ELF-1 (cell line): Measurements from ENCODE around the gene HOXB7.
A peak's percentile ranks its signal among the peaks of the same experiment; 100 is the strongest.

Source experiments
- DNase-seq: peaks from one replicate; pipeline ENCODE4 v3.0.0-alpha.2; 2016; ENCODE audit warnings: low read depth, low spot score

The HOXB7 gene

GRCh38 chr17:48624118-48624517 lies 13.3 kb upstream of the HOXB7 start:
- no peak for DNase-seq

DNA sequence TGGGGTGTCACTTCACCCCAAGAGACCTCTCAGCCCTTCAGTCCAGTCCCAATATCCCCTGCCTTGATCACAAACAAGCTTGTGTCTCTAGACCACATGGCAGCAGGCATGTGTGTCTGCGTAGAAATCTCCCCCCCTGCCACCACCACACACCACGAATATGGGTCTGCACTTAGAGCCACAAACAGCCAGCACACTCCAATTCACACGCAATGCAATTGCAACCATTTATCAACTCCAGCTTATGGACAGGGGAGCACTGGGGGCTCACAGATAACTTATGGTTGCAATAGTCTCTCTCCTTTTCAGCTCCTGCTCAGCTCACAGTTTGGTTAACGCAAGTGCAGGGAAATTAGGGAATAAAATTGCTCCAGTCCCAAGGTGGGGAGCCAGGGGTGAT lies 12.8 kb upstream of the HOXB7 start:
- DNase-seq: no peak

DNA sequence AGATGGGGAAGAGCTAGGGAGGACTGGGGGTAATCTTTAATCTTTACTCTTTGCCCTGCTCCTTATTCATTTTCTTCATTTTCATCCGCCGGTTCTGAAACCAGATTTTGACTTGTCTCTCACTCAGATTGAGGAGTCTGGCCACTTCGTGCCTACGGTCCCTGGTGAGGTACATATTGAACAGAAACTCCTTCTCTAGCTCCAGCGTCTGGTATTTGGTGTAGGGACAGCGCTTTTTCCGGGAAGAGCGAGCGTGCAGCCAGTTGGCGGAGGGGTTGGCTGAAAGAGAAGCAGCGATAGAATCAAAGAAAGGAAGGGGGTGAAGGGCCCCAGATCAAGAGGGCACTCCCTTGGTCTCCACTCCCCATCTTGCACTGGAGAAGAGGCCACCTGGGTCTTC lies 12.0 kb upstream of the HOXB7 start:
- peak; percentile 19 for DNase-seq

- DNase-seq: peak; percentile 30
Measured at GRCh38 chr17:48621410-48622392, 10.9 kb upstream of the HOXB7 start.

- peak; percentile 57 for DNase-seq
Measured at GRCh38 chr17:48620461-48621139, 9.8 kb upstream of the HOXB7 start.

DNA sequence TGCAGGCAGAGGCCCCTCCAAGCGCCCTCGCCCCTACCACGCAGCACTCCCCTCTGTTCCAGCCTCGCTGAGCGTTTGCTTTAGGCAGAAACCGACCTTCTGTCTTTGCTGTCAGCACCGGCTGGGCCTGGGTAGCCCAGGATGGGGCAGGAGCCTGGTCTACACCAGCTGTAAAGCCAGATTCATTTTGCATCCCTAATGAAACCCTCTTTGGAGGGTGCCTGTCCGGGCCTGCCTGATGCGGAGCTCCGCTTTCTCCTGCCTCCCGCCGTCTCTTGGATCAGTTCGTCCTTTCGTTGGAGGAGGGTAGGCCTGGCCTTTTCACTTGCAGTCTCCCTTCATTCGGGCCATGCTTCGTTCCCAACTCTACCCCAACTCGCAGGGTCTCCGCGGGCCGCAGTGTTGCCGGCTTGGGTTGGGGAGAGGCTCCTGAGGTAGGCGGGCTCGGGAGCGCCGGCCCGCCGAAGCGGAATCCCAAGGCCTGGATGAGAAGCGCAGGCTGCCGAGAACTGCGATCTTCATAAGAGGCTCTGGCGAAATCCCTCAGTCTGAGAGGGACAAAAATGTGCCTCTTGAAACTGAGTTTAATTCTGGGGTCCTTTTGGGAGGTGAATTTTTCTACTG lies 9.1 kb upstream of the HOXB7 start:
- DNase-seq: peak; percentile 74

GRCh38 chr17:48618256-48618896 lies 7.6 kb upstream of the HOXB7 start:
- DNase-seq: peak; percentile 95

DNA sequence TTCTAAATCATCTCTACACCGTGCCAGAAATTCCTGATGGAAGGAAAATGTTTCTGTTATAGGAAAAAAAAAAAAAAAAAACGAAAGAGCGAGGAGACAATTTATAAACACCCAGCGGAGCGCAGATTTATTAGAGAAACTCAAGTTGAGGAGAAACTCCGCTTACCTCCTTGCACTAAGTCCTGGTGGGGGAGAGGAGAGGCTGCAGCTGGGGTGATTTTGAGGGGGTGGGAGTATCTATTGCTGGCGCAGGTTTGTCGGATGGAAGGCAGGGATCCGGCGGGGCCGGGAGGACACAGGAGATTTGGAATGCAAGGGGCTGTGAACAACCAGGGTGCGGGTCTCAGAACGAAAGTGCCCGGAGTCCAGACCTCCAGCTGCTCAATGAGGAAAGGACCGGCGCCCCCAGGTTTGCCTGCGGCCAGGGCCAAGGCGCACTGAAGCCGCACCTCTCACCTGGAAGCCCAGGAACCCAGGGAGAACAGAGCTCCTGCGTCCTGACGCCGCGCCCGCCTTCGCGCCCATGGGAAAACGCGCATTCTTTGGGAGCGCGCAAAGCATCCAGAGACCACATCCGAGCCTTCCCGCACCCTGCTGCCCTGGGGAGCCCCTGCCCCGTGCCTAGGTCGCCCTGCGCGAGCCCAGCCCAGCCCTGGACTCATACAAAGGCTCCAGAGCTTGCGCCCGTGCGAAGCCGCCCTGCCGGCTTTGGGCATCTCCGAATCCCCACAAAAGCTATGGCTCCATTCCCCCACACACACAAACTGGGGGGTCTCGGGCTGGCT lies 6.8 kb upstream of the HOXB7 start:
- no peak for DNase-seq

DNA sequence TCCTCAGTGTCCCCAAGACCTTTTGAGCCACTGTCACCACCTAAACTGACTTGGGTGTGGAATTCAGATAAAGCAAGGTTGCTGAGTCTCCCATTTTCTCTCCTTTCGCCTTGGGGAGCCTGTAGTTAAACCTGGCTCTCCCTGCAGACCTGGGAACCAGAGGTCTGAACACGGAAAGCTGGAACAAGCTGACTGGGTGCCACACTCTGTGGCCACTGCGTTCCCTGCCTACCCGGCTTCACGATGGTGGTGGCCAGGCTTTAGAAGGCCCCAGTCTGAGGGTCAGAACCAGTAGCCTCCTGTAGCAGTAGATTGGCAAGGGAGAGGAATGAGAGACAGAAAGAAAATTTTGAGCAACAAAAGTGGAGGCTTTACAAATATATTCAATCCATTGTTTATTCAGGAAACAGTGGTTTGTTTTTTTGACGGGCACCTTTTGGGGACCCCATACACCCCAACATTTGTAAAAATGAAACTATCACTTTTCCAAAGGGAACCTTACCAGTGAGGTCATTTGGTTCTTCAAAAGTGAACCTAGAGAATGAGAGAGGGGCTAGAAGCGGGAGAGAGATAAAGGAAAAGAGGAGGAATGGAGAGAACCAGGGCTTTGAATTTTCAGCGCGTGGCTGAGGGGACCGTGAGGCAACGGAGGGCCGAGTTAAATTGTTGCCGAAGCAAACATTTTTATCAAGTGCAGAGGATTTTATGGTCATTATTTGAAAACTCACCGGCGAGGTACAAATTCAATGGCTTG lies 6.1 kb upstream of the HOXB7 start:
- no peak for DNase-seq

DNA sequence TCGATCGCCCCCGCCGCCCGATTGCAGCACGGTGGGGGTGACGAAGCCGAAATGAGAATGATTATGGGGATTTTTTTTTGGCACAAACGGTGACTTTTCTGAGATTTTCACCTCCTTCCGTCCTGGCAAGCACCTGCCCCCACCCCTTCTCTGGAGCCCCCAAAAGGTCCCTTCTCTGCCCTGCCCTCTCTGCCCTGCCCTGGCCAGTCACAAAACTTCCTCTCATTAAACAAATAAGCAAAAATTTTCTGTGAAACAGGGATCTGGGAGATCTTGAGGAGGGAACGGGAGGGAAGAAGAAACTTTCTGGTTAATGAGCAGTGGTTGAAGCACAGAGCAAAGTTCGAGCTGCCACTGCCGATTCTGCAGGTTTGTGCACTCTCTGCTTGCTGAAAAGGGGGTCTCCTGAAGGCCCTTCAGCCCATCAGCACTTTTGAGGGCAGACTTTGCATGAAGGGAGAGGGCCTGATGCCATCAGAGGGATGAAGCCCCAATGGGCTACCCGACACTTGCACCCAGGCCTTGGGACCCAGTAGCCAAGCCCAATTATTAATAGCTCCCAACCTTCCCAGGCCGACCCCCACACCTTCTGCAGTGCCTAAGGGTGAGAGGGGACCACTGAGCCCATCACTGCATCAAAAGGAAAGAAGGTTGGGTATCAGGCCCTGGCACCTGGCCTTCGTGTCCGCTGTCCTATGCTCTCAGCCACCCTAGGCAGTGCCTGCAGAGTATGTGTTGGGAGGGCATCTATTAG lies 5.3 kb upstream of the HOXB7 start:
- no peak for DNase-seq

DNA sequence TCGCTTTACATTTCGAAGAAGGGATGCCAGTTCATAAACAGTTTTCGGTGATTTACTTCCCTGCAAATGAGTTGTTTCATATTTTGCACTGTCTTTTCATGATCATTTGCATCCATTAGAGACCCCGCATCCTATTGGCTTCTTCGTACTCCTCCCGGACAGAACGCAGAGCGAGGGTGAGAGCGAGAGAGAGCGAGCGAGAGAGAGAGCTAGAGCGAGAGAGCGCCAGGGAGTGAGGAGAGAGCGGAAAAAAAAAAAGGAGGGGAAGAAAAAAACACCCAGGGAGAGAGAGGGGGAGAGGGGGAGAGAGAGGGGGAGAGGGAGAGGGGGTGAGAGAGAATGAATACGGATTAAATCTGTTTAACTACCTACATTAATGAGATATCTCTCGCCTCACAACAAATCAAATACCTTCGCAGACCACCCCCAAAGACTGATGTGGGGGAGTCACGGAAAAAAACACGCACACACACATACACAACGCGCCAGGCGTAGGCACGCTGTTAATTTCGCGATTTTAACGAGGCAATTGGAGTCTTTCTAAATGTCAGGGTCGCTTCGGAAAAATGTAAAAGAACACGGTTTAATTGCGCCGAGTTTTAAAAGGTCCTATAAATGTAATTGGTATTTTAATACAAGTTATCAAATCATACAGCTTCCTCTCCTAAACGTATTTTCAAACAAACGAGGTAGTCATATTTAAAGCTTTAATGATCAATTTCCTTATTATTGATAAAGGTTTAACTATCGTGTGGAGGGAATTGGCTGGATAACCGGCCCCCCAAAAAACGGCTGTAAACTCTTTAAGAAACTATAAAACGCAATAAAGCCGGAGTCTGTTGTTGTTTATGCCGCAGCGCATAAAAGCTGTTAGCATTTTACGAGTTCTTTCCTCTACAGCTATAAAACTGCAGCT lies 4.5 kb upstream of the HOXB7 start, which contains the start of gene HOXB8:
Gene HOXB8, minus strand, starts transcription at position 246 of the 916 bp plus-strand sequence. CDS start 588 bp downstream, outside the sequence.
- no peak for DNase-seq

DNA sequence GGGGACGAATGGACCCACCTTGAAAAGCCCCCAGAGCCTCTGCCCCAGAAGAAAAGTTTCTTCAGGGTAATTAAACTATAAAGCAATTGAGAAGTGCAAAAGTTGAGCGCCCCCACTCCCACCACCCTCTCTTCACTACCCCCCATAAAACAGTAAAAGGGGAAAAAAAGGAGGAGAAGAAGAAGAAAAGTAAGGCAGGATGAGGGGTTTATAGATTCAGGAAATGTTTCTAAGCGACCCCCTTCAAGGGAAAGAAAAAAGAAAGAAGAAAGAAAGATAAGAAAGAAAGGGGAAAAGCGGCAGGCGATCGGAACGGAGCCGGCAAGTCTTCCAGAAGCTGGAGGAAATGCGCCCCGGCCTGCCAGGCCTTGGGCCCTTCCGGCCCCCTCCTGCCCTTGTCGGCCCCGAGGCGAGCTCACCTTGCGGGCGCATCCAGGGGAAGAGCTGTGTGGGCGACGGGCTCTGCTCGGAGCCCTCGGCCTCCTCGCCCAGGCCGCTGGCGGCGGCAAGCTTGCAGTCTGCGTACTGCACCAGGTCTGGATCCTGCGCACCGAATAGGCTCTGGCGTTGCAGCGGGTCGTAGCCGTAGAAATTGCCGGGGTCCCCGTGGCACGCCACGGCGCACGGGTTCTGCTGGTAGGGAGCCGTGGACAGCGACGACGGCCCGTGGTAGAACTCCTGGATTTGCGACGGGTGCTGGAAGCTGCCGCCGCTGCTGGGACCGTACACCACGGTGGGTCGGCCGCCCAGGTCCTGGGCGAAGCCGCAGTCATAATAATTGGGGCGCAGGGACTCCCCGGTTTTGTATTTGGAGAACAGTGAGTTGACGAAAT lies 3.3 kb upstream of the HOXB7 start:
- DNase-seq: peak; percentile 72

DNA sequence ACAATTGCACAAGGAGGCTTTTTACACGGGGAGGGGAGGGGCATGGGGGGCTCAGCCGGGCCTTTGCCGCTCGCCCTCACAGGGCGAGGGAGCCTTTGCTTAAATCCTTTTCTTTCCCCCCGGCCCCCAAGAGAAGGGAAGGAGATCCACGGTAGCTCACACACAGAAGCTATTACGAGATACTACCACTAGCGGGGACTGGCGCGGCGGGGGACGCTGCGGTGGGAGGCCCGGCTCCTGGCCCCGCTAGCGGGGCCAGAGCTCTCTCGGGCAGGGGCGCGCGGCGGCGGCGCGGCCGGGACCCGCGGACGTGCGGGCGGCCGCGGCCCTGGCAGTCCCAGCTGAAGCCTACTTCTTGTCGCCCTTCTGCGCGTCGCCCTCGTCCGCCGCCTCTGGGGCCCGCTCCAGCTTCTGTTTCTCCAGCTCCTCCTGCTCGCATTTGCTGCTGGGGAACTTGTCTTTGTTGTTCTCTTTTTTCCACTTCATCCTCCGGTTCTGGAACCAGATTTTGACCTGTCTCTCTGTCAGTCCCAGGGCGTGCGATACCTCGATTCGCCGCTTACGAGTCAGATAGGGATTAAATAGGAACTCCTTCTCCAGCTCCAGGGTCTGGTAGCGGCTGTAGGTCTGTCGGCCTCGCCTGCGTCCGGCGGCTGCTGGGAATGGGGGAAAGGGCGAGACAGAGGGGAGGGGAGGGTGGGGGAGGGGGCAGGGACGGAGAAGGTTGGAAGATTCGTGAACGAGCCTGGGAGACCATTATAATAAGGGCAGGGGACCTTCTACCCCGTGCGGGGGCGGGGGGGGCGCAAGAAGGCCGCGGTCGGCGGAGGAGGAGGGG lies 2.3 kb upstream of the HOXB7 start:
- peak; percentile 64 for DNase-seq

GRCh38 chr17:48612456-48612853 lies 1.6 kb upstream of the HOXB7 start:
- no peak for DNase-seq

DNA sequence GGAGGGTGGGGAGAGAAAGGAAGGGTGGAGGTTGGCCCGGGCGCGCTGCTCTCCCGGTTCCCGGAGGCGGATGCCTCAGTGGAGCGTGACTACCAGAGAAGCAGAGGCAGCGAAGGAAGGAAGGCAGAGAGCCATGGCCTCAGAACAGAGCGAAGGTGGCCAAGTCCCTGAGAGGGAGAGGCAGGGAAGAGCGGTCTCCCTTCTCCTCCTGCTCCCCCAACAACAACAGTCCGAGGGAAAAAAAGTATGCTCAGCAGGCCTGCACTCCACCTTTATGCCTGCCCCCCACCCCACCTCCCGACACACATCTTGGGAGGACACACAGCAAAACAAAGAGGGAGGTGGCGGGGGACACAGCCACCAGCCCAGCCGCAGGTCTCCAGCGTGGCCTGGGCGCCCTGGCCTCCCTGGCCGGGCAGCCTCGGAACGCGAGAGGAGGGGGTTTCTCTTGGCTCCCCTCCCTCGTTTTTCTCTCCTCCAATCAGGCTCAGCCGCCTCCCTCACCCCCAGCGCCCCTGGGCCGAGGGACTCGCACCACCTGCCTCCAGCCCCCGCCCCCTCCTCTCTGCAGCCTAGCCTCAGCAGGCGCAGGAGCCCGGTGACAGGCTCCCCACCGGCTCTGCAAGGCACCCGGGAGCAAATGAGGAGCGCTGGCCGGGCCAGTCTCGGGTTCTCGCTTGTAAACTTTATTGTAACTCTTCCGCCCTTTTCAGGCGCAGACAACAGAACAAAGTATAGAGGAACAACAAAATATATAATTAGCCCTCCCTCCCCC lies 1.1 kb upstream of the HOXB7 start:
- DNase-seq: peak; percentile 74

DNA sequence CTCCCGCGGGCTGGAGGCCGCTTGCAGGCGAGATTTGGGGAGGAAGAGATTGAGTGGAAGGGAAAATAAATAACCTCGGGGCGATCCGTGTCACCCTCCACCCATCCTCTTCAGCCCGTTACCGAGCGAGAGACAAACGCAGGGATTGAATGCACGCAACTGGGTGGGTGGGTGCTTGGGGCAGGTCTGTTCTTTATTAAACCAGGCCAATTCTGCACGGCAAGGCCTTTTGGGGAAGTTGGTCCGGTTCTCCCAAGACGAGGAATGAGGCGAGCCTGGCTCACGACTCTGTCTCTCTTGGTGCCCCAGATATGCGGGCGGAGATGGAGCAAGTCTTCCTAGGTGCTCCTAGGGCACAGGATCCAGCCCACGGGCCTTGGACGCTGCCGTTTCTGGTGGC lies 396 bp upstream of the HOXB7 start:
- no peak for DNase-seq
